Calu3 (cell line): Measurements from ENCODE around the gene CHRNA5. TPM values are rescaled to one million over a fixed set of nuclear protein-coding genes. Genes with fewer than 3 reads are reported as not detected.
A peak's percentile ranks its signal among the peaks of the same experiment; 100 is the strongest.

Experiments used
- BruUV-seq: library from RNA; stranded (reverse); fragments of 400-500 nt; replicated peaks from 2 replicates; lab custom pipeline; 2021; lab: Mats Ljungman, UMichigan
- CTCF ChIA-PET: fragments of 300-600 bp; sonication (Branson Sonifier 250); formaldehyde crosslinking; loops from one replicate; lab custom pipeline; 2022; ENCODE audit warnings: antibody characterized with exemption; lab: Charles Lee
- DNase-seq: peaks from one replicate; pipeline ENCODE4 v3.0.0; 2022
- H3K27ac Mint-ChIP-seq: one replicate; pipeline ENCODE4 v1.8.0; 2022; ENCODE audit warnings: mixed read lengths; ENCODE audit not compliant: unreplicated experiment
- H3K27me3 Mint-ChIP-seq: one replicate; pipeline ENCODE4 v1.8.0; 2022; ENCODE audit warnings: mixed read lengths; ENCODE audit not compliant: unreplicated experiment
- H3K36me3 Mint-ChIP-seq: one replicate; pipeline ENCODE4 v1.8.0; 2022; ENCODE audit warnings: mild to moderate bottlenecking, moderate library complexity, mixed read lengths; ENCODE audit not compliant: insufficient read depth, unreplicated experiment
- H3K4me1 Mint-ChIP-seq: one replicate; pipeline ENCODE4 v1.8.0; 2022; ENCODE audit warnings: mild to moderate bottlenecking, low read depth, mixed read lengths; ENCODE audit not compliant: unreplicated experiment
- H3K4me3 Mint-ChIP-seq: one replicate; pipeline ENCODE4 v1.8.0; 2022; ENCODE audit warnings: mild to moderate bottlenecking, low read depth, moderate library complexity, mixed read lengths; ENCODE audit not compliant: unreplicated experiment
- H3K9me3 Mint-ChIP-seq: one replicate; pipeline ENCODE4 v1.8.0; 2022; ENCODE audit warnings: low read depth, mixed read lengths; ENCODE audit not compliant: unreplicated experiment
- intact Hi-C: fragments of 100-400 bp; cut with micrococcal nuclease; formaldehyde crosslinking; loops from one replicate; pipeline ENCODE4 v1.10.0; 2022; ENCODE audit not compliant: unreplicated experiment
- total RNA-seq: library from RNA; stranded (reverse); gene quantifications from 2 replicates; pipeline ENCODE4 v1.2.3, GENCODE V29; 2022
- TF ChIP-seq, protein P1 (sequence below): fragments of 200-600 bp; IDR thresholded peaks from one replicate; pipeline ENCODE4 v1.8.0; 2022; ENCODE audit warnings: antibody characterized with exemption; ENCODE audit not compliant: unreplicated experiment

CHRNA5 gene
- total RNA-seq, 1 experiment from 2014 or later: 47.0 TPM

DNA sequence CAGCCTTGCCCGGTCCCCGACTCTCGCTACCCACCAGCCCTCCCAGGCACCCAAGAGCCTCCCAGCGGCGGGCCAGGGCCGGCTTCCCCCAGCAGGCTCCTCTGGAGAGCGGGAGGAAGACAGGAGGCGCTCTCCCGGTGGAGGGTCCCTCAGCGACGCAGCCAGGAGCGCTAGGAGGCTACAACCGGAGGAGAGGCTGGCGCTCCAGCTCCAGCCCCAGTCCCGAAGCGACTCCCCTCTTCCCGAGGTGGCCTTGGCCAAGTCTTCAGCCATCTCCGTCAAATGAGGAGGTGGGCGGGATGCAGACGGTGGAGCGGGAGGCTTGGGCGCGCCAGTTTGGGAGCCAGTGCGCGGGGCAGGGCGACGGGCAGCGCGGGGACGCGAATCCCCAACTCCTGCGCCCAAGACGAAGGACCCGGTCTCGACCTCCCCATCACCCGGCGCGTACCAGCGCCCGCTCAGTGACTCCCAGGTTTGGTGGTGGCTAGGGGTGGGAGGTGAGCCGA lies 54.8 kb downstream of the CHRNA5 start:
- intact Hi-C loops: no loop called here
- no peaks in the 10 kb centered on the region for H3K9me3 Mint-ChIP-seq
- CTCF ChIA-PET: no interaction called here
- BruUV-seq: no TSS peak
- DNase-seq: no peak
- peak overlapping the region; percentile 48 for H3K4me3 Mint-ChIP-seq
- H3K27ac Mint-ChIP-seq: no peak overlapping the region
- no peaks in the 10 kb centered on the region for H3K4me1 Mint-ChIP-seq
- peaks cover 72% of the 10 kb centered on the region for H3K27me3 Mint-ChIP-seq
- H3K36me3 Mint-ChIP-seq: no peaks in the 10 kb centered on the region
- TF ChIP-seq, protein P1, sequence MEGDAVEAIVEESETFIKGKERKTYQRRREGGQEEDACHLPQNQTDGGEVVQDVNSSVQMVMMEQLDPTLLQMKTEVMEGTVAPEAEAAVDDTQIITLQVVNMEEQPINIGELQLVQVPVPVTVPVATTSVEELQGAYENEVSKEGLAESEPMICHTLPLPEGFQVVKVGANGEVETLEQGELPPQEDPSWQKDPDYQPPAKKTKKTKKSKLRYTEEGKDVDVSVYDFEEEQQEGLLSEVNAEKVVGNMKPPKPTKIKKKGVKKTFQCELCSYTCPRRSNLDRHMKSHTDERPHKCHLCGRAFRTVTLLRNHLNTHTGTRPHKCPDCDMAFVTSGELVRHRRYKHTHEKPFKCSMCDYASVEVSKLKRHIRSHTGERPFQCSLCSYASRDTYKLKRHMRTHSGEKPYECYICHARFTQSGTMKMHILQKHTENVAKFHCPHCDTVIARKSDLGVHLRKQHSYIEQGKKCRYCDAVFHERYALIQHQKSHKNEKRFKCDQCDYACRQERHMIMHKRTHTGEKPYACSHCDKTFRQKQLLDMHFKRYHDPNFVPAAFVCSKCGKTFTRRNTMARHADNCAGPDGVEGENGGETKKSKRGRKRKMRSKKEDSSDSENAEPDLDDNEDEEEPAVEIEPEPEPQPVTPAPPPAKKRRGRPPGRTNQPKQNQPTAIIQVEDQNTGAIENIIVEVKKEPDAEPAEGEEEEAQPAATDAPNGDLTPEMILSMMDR: no peak

DNA sequence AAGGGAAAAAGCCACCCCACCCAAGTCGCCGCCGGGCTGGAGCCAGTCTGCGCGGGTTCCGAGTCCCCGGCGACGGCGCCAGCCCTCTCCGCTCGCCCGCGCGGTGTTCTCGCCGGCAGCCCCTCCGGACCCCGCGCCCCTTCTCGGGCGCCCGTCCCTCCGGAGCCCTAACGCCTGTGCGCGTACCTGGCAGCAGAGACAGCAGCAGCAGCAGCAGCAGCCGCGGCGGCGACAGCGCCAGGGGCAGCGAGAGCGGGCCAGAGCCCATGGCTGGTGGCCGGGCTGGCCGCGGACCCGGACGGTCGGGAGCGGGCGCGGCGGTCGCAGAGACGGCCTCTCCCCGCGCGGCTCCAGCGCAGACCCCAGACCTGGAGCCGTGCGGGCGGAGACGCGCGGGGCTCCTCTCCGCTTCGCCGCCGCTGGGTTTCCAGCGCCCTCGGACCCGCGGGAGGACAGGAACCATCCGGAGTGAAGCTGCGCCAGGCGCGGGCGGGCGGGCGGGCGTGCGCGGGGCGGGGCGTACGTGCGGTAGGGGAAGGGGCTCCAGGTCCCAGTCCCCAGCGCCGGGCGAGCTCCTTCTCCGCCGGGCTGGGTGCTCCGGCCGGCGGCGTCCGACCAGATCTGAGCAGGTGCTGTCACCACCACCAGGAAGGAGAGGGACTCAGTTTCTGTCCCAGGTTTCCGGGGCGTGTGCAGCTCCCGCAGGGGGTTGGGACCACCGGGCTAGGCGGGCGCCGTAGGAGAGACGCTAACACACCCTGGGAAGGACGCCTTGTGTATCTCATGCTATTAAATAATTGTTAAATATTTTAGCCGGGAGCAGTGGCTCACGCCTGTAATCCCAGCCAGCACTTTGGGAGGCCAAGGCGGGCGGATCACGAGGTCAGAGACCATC lies 55.5 kb downstream of the CHRNA5 start, which contains the start of gene CHRNA3:
TSS of gene CHRNA3 (minus strand) at position 470 of the 895 bp plus-strand sequence. CDS start at position 268, 202 bp downstream.
- CTCF ChIA-PET: no interaction called here
- intact Hi-C loops: no loop called here
- H3K4me1 Mint-ChIP-seq: no peaks in the 10 kb centered on the region
- no peak for DNase-seq
- BruUV-seq: no TSS peak
- H3K36me3 Mint-ChIP-seq: no peaks in the 10 kb centered on the region
- TF ChIP-seq, protein P1: no peak
- no peak within 1 kb of the TSS for H3K27ac Mint-ChIP-seq
- H3K9me3 Mint-ChIP-seq: no peaks in the 10 kb centered on the region
- H3K4me3 Mint-ChIP-seq: peak within 1 kb of the TSS; percentile 48
- H3K27me3 Mint-ChIP-seq: peaks cover 73% of the 10 kb centered on the region

DNA sequence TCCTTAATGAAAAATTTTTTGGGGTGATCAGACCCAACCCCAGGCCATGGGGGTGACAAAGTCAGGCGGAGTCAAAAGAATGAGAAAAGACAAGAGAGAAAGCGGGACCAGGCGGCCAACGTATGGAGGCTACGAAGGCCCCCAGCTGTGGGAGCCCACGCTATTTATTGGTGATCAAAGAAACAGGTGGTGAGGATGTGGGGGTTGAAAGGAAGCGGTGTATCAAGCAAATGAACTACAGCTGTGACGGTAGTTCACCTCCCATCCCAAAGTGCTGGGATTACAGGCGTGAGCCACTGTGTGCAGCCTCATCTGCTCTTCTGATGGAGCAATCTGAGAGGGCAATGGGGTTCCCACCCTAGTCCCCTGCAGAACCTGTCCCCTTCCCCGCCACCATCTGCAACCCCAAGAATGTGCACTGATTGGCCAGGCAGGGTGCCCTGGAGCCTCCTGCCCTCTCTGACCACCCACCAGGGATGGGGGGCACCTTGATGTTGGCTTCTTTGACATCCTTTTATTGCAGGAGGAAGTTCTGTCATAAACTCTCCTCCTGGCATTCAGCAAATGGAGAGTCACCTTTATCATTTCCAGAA lies 56.6 kb downstream of the CHRNA5 start:
- CTCF ChIA-PET: no interaction called here
- TF ChIP-seq, protein P1: no peak
- no peaks in the 10 kb centered on the region for H3K9me3 Mint-ChIP-seq
- H3K4me1 Mint-ChIP-seq: no peaks in the 10 kb centered on the region
- no TSS peak for BruUV-seq
- peaks cover 75% of the 10 kb centered on the region for H3K27me3 Mint-ChIP-seq
- H3K36me3 Mint-ChIP-seq: no peaks in the 10 kb centered on the region
- H3K4me3 Mint-ChIP-seq: no peak overlapping the region
- no peak for DNase-seq
- H3K27ac Mint-ChIP-seq: no peak overlapping the region
- intact Hi-C loops: no loop called here

DNA sequence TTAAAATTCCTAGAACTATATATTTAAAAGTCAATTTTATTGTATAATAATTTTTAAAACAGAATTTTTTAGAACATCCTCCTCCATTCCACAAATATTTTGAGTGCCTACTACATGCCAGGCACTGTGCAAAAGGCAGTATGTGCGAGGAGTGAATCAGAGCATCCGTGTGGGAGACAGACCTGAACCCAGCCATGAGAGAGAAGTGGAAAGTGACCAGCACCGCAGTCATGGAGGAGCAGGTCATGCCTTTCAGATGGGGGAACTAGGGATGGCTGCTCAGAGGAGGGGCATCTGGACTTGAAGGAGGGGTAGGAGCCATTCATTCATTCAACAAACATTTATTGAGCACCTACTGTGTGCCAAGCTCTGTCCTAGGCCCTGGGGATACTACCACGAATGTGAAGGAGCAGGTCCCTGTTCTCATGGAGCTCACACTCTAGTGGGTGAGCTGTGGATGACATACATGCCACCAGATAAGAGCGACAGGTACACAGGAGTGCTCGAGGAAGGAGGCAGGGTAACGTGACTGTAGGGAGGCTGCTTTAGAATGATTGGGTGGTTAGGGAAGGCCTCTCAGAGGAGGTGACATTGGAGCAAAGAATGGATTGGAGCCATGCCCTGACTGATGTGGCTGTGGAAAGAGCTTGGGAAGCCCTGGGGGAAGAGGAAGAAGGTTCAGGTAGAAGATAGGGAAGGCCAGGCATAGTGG lies 58.6 kb downstream of the CHRNA5 start:
- no TSS peak for BruUV-seq
- Mint-ChIP-seq H3K27me3 (peaks cover 87% of the 10 kb centered on the region), H3K4me1 (no peaks in the 10 kb centered on the region), H3K4me3 (no peak overlapping the region), H3K36me3 (no peaks in the 10 kb centered on the region), H3K27ac (no peak overlapping the region), H3K9me3 (no peaks in the 10 kb centered on the region)
- TF ChIP-seq, protein P1: no peak
- CTCF ChIA-PET: no interaction called here
- intact Hi-C loops: no loop called here
- no peak for DNase-seq
